ENCODE data around the gene MACROD2. TPM values are rescaled to one million over a fixed set of nuclear protein-coding genes. Genes with fewer than 3 reads are reported as not detected.
"Not testable (repeated sequence)": the region's sequence is repeated elsewhere in the genome, so short reads cannot be mapped to it uniquely, and the experiment has no call there.

Gene MACROD2
- not detected for total RNA-seq

GRCh38 chr20:13995086-13995665, at the start of gene MACROD2:
TSS of gene MACROD2 (plus strand) at chr20:13995516.
- POLR2A ChIA-PET = no interaction called here
- Mint-ChIP-seq H3K27me3 (peaks cover 6% of the 10 kb centered on the region), H3K27ac (no peak within 1 kb of the TSS), H3K9me3 (peaks cover 8% of the 10 kb centered on the region), H3K4me1 (peaks cover 2% of the 10 kb centered on the region), H3K36me3 (ENCODE audit: low read depth) (no peaks in the 10 kb centered on the region), H3K4me3 (no peak within 1 kb of the TSS)
- no peak for DNase-seq
- CTCF ChIA-PET = no interaction called here

GRCh38 chr20:13947719-13948118, 47.6 kb upstream of the MACROD2 start:
- no peaks in the 10 kb centered on the region for H3K27me3 Mint-ChIP-seq
- no peak overlapping the region for H3K4me3 Mint-ChIP-seq
- H3K36me3 Mint-ChIP-seq (ENCODE audit: low read depth) = no peaks in the 10 kb centered on the region
- no peak for DNase-seq
- H3K27ac Mint-ChIP-seq = no peak overlapping the region
- CTCF ChIA-PET = no interaction called here
- peaks cover 2% of the 10 kb centered on the region for H3K9me3 Mint-ChIP-seq
- POLR2A ChIA-PET = no interaction called here
- H3K4me1 Mint-ChIP-seq = no peaks in the 10 kb centered on the region

GRCh38 chr20:13953227-13953626, 42.1 kb upstream of the MACROD2 start:
- Mint-ChIP-seq H3K27ac (no peak overlapping the region), H3K27me3 (no peaks in the 10 kb centered on the region), H3K4me3 (no peak overlapping the region), H3K9me3 (peaks cover 2% of the 10 kb centered on the region), H3K36me3 (ENCODE audit: low read depth) (no peaks in the 10 kb centered on the region), H3K4me1 (no peaks in the 10 kb centered on the region)
- CTCF ChIA-PET = no interaction called here
- no peak for DNase-seq
- POLR2A ChIA-PET = no interaction called here

- ChIA-PET POLR2A (no interaction called here), CTCF (no interaction called here)
- no peak overlapping the region for H3K4me3 Mint-ChIP-seq
- no peak overlapping the region for H3K27ac Mint-ChIP-seq
- H3K36me3 Mint-ChIP-seq (ENCODE audit: low read depth) = no peaks in the 10 kb centered on the region
- no peak for DNase-seq
- peaks cover 6% of the 10 kb centered on the region for H3K9me3 Mint-ChIP-seq
- no peaks in the 10 kb centered on the region for H3K27me3 Mint-ChIP-seq
- H3K4me1 Mint-ChIP-seq = no peaks in the 10 kb centered on the region
Measured at GRCh38 chr20:13960119-13960518, 35.2 kb upstream of the MACROD2 start.

GRCh38 chr20:13960525-13960924, 34.8 kb upstream of the MACROD2 start:
- Mint-ChIP-seq H3K27me3 (no peaks in the 10 kb centered on the region), H3K27ac (no peak overlapping the region), H3K4me3 (no peak overlapping the region), H3K9me3 (peaks cover 6% of the 10 kb centered on the region), H3K4me1 (no peaks in the 10 kb centered on the region), H3K36me3 (ENCODE audit: low read depth) (no peaks in the 10 kb centered on the region)
- ChIA-PET CTCF (no interaction called here), POLR2A (no interaction called here)
- no peak for DNase-seq

GRCh38 chr20:13984211-13984610, 11.1 kb upstream of the MACROD2 start:
- Mint-ChIP-seq H3K4me1 (no peaks in the 10 kb centered on the region), H3K4me3 (no peak overlapping the region), H3K36me3 (ENCODE audit: low read depth) (no peaks in the 10 kb centered on the region), H3K9me3 (peaks cover 5% of the 10 kb centered on the region), H3K27ac (no peak overlapping the region), H3K27me3 (no peaks in the 10 kb centered on the region)
- no peak for DNase-seq
- ChIA-PET POLR2A (no interaction called here), CTCF (no interaction called here)

GRCh38 chr20:13990465-13990864, 4.9 kb upstream of the MACROD2 start, which contains the start of gene SEL1L2:
TSS of gene SEL1L2 (minus strand) at chr20:13990614. CDS start at chr20:13990534, 80 bp downstream.
- ChIA-PET CTCF (no interaction called here), POLR2A (no interaction called here)
- Mint-ChIP-seq H3K4me3 (no peak within 1 kb of the TSS), H3K36me3 (ENCODE audit: low read depth) (no peaks in the 10 kb centered on the region), H3K4me1 (no peaks in the 10 kb centered on the region), H3K9me3 (peaks cover 8% of the 10 kb centered on the region), H3K27me3 (no peaks in the 10 kb centered on the region), H3K27ac (no peak within 1 kb of the TSS)
- no peak for DNase-seq

GRCh38 chr20:13991311-13991710, 4.0 kb upstream of the MACROD2 start:
- Mint-ChIP-seq H3K4me3 (no peak overlapping the region), H3K27ac (no peak overlapping the region), H3K4me1 (peaks cover 2% of the 10 kb centered on the region), H3K27me3 (peaks cover 3% of the 10 kb centered on the region), H3K9me3 (peaks cover 8% of the 10 kb centered on the region), H3K36me3 (ENCODE audit: low read depth) (no peaks in the 10 kb centered on the region)
- CTCF ChIA-PET = no interaction called here
- POLR2A ChIA-PET = no interaction called here
- no peak for DNase-seq

- H3K4me1 Mint-ChIP-seq; H3K4me3 Mint-ChIP-seq; DNase-seq; H3K27ac Mint-ChIP-seq; H3K27me3 Mint-ChIP-seq; POLR2A ChIA-PET; H3K9me3 Mint-ChIP-seq; CTCF ChIA-PET; H3K36me3 Mint-ChIP-seq (ENCODE audit: low read depth): not testable (repeated sequence)
Measured at GRCh38 chr20:13991955-13992354, 3.4 kb upstream of the MACROD2 start.

- no peak for DNase-seq
- Mint-ChIP-seq H3K36me3 (ENCODE audit: low read depth) (no peaks in the 10 kb centered on the region), H3K9me3 (peaks cover 8% of the 10 kb centered on the region), H3K4me3 (no peak overlapping the region), H3K27me3 (peaks cover 6% of the 10 kb centered on the region), H3K4me1 (peaks cover 2% of the 10 kb centered on the region), H3K27ac (no peak overlapping the region)
- ChIA-PET POLR2A (no interaction called here), CTCF (interaction anchor here (0.6 kb wide), 1 partner anchor 410 kb away, joined by 5 read pairs; no protein-coding TSS in a partner anchor)
Measured at GRCh38 chr20:13995841-13996240, 525 bp downstream of the MACROD2 start.

- Mint-ChIP-seq H3K27ac (no peak overlapping the region), H3K36me3 (ENCODE audit: low read depth) (no peaks in the 10 kb centered on the region), H3K9me3 (peaks cover 8% of the 10 kb centered on the region), H3K27me3 (peaks cover 6% of the 10 kb centered on the region), H3K4me1 (peaks cover 2% of the 10 kb centered on the region), H3K4me3 (no peak overlapping the region)
- CTCF ChIA-PET = interaction anchor here (0.6 kb wide), 1 partner anchor 410 kb away, joined by 5 read pairs; no protein-coding TSS in a partner anchor
- POLR2A ChIA-PET = no interaction called here
- DNase-seq = no peak
Measured at GRCh38 chr20:13996265-13996664, 949 bp downstream of the MACROD2 start.

- CTCF ChIA-PET = no interaction called here
- H3K4me1 Mint-ChIP-seq = peaks cover 2% of the 10 kb centered on the region
Measured at GRCh38 chr20:14000917-14001316, 5.6 kb downstream of the MACROD2 start.

GRCh38 chr20:14005996-14006395, 10.7 kb downstream of the MACROD2 start:
- Mint-ChIP-seq H3K27ac (no peak overlapping the region), H3K4me3 (no peak overlapping the region), H3K36me3 (ENCODE audit: low read depth) (no peaks in the 10 kb centered on the region), H3K27me3 (no peaks in the 10 kb centered on the region), H3K9me3 (peaks cover 3% of the 10 kb centered on the region), H3K4me1 (no peaks in the 10 kb centered on the region)
- DNase-seq = no peak
- ChIA-PET POLR2A (no interaction called here), CTCF (no interaction called here)

More at GRCh38 chr20:14000917-14001316, 5.6 kb downstream of the MACROD2 start:
- Mint-ChIP-seq H3K4me3 (no peak overlapping the region), H3K36me3 (ENCODE audit: low read depth) (no peaks in the 10 kb centered on the region), H3K27me3 (peaks cover 6% of the 10 kb centered on the region), H3K9me3 (no peaks in the 10 kb centered on the region), H3K27ac (no peak overlapping the region)
- DNase-seq = no peak
- POLR2A ChIA-PET = no interaction called here

GRCh38 chr20:14009208-14009607, 13.9 kb downstream of the MACROD2 start:
- CTCF ChIA-PET = no interaction called here
- POLR2A ChIA-PET = no interaction called here
- Mint-ChIP-seq H3K4me3 (no peak overlapping the region), H3K27me3 (no peaks in the 10 kb centered on the region), H3K9me3 (peaks cover 3% of the 10 kb centered on the region), H3K36me3 (ENCODE audit: low read depth) (no peaks in the 10 kb centered on the region), H3K27ac (no peak overlapping the region), H3K4me1 (no peaks in the 10 kb centered on the region)
- no peak for DNase-seq

All from activated CD4-positive, alpha-beta memory T cell treated with anti-CD3 and anti-CD28 coated beads, Interleukin-2, amount 10 ng/mL, durations not matched to agents 7 days and 5 days (primary cell).